ENCODE measurements around the gene DPT.

DNA sequence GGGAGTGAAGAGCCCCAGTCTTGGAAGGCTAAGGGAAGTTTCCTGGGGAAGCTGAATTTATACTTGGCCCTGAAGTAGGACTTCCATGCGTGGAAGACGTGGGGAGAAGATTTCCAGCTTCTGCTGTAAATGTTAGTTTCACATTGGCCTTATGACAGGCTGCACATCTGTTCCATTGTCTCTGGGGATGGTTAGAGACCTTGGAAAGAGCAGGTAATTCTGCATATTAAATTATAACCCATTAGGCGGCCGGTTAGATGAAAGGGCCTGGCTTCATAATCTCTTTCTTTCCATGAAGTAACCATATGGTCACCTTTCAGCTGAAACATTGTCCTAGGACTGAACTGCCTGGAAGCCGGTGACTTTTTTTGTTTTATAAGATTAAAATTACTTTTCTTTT is 37.5 kb downstream of the DPT start:
- TF ChIP-seq CREM (IDR thresholded peaks at IDR 0.05; ENCODE audit: low read depth) (no peak), POLR2A (IDR thresholded peaks at IDR 0.05; ENCODE audit: low read depth, low read length) (no peak), CREB1 (IDR thresholded peaks at IDR 0.05; ENCODE audit: low read depth) (no peak), ZNF217 (IDR thresholded peaks at IDR 0.05) (no peak), ZZZ3 (IDR thresholded peaks at IDR 0.05; ENCODE audit: control insufficient read depth, insufficient read length, low read depth) (no peak)
- TF ChIP-seq, protein P1, sequence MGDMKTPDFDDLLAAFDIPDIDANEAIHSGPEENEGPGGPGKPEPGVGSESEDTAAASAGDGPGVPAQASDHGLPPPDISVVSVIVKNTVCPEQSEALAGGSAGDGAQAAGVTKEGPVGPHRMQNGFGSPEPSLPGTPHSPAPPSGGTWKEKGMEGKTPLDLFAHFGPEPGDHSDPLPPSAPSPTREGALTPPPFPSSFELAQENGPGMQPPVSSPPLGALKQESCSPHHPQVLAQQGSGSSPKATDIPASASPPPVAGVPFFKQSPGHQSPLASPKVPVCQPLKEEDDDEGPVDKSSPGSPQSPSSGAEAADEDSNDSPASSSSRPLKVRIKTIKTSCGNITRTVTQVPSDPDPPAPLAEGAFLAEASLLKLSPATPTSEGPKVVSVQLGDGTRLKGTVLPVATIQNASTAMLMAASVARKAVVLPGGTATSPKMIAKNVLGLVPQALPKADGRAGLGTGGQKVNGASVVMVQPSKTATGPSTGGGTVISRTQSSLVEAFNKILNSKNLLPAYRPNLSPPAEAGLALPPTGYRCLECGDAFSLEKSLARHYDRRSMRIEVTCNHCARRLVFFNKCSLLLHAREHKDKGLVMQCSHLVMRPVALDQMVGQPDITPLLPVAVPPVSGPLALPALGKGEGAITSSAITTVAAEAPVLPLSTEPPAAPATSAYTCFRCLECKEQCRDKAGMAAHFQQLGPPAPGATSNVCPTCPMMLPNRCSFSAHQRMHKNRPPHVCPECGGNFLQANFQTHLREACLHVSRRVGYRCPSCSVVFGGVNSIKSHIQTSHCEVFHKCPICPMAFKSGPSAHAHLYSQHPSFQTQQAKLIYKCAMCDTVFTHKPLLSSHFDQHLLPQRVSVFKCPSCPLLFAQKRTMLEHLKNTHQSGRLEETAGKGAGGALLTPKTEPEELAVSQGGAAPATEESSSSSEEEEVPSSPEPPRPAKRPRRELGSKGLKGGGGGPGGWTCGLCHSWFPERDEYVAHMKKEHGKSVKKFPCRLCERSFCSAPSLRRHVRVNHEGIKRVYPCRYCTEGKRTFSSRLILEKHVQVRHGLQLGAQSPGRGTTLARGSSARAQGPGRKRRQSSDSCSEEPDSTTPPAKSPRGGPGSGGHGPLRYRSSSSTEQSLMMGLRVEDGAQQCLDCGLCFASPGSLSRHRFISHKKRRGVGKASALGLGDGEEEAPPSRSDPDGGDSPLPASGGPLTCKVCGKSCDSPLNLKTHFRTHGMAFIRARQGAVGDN (IDR thresholded peaks at IDR 0.05), result no peak
- TF ChIP-seq, protein P2, sequence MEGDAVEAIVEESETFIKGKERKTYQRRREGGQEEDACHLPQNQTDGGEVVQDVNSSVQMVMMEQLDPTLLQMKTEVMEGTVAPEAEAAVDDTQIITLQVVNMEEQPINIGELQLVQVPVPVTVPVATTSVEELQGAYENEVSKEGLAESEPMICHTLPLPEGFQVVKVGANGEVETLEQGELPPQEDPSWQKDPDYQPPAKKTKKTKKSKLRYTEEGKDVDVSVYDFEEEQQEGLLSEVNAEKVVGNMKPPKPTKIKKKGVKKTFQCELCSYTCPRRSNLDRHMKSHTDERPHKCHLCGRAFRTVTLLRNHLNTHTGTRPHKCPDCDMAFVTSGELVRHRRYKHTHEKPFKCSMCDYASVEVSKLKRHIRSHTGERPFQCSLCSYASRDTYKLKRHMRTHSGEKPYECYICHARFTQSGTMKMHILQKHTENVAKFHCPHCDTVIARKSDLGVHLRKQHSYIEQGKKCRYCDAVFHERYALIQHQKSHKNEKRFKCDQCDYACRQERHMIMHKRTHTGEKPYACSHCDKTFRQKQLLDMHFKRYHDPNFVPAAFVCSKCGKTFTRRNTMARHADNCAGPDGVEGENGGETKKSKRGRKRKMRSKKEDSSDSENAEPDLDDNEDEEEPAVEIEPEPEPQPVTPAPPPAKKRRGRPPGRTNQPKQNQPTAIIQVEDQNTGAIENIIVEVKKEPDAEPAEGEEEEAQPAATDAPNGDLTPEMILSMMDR (IDR thresholded peaks at IDR 0.05 in 2 of 3, conservative IDR thresholded peaks at IDR 0.05 in 1 of 3; ENCODE audit: control insufficient read depth in 2 of 3, extremely low read depth in 1 of 3, insufficient read depth in 1 of 3, low read depth in 3 of 3, low read length in 3 of 3), result no peak
